Measurements from ENCODE around the gene UBE2O.

The UBE2O gene

DNA sequence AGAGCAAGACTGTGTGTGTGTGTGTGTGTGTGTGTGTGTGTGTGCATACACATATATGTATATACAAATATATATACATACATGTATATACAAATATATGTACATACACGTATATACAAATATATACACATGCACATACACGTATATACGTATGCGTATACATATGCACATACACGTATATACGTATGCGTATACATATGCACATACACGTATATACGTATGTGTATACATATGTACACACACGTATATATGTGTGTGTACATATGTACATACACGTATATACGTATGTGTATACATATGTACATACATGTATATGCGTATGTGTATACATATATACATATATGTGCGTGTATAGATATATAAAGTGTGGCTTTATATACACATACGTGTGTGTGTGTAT lies 37.2 kb downstream of the UBE2O start:
- no peak for DNase-seq (ENCODE audit: low read depth)
- TF ChIP-seq, protein P1, sequence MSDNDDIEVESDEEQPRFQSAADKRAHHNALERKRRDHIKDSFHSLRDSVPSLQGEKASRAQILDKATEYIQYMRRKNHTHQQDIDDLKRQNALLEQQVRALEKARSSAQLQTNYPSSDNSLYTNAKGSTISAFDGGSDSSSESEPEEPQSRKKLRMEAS (IDR thresholded peaks at IDR 0.05; ENCODE audit: low read depth, low read length), result no peak
- TF ChIP-seq POLR2A (IDR thresholded peaks at IDR 0.05; ENCODE audit: extremely low read depth, insufficient read length) (no peak), MYC (IDR thresholded peaks at IDR 0.05; ENCODE audit: low read depth, low read length) (no peak)
- TF ChIP-seq, protein P2, sequence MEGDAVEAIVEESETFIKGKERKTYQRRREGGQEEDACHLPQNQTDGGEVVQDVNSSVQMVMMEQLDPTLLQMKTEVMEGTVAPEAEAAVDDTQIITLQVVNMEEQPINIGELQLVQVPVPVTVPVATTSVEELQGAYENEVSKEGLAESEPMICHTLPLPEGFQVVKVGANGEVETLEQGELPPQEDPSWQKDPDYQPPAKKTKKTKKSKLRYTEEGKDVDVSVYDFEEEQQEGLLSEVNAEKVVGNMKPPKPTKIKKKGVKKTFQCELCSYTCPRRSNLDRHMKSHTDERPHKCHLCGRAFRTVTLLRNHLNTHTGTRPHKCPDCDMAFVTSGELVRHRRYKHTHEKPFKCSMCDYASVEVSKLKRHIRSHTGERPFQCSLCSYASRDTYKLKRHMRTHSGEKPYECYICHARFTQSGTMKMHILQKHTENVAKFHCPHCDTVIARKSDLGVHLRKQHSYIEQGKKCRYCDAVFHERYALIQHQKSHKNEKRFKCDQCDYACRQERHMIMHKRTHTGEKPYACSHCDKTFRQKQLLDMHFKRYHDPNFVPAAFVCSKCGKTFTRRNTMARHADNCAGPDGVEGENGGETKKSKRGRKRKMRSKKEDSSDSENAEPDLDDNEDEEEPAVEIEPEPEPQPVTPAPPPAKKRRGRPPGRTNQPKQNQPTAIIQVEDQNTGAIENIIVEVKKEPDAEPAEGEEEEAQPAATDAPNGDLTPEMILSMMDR (IDR thresholded peaks at IDR 0.05; ENCODE audit: low read depth, low read length), result no peak
- no peak overlapping the region for H3K4me3 ChIP-seq (ENCODE audit: low read depth, low read length)

DNA sequence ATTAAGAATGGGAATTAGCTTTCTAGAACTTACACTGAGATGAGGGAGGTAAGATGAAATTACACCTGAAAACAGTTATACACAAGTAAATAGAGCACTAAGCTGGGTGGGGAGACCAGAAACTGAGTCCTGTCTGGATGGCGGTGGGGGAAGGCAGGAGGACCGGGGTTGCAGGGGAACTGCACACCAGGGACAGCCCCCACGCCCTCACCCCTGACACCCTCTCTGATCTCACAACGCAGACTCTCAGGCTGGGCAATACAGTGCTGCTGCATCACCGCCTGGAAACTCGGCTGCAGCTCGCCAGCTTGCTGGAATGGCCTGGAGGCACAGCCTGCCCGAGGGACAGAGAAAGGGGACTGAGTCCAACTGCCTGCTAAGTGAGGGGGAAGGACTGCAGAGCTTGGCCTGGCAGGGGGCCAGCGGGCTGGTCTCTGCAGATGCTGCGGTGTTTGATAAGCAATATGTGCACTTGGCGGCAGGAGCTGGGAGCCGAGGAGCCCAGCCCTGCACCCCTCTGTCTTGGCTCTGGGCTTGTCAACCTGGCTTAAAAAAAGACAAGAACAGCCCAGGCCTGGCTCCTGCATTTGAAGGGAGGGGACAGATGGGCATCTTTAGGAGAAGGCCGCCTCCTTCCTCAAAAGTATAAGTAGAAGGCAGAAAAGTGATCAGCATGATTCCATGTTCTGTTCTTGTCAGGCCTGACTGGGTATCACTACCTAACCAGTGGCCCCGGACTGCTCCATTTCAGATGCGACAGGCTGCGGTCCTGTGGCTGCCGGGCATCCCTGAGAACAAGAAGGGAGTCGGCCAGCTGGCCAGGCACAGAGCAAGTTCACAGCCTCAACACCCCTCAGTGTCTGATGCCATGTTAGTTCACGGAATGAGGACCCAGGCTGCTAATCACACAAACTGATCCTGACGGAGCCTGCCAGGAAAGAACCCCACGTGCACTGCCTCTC lies 38.3 kb downstream of the UBE2O start:
- H3K4me3 ChIP-seq (ENCODE audit: low read depth, low read length), result no peak overlapping the region
- no peak for DNase-seq (ENCODE audit: low read depth)
- TF ChIP-seq POLR2A (IDR thresholded peaks at IDR 0.05; ENCODE audit: extremely low read depth, insufficient read length) (no peak), MYC (IDR thresholded peaks at IDR 0.05; ENCODE audit: low read depth, low read length) (no peak)
- TF ChIP-seq, protein P2 (IDR thresholded peaks at IDR 0.05; ENCODE audit: low read depth, low read length), result no peak
- TF ChIP-seq, protein P1 (IDR thresholded peaks at IDR 0.05; ENCODE audit: low read depth, low read length), result no peak

DNA sequence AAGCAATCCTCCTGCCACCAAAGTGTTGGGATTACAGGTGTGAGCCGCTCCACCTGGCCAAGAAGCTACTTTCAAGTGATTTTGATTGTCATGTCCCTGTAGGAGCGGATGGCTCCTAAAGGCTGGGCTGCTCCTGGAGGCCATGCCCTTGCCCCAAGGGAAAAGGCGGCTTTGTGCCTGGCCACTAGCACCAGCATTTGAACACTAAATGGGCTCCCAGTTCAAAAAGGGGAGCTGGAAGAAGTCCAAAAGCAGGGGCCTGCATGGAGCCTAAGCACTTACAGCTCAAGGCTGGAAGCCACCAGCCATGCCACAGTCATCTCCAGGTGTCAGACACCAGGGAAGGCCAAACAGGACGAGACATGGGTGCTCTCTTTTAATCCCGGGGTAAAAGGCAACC lies 41.7 kb downstream of the UBE2O start:
- TF ChIP-seq, protein P1 (IDR thresholded peaks at IDR 0.05; ENCODE audit: low read depth, low read length), result no peak
- no peak for TF ChIP-seq MYC (IDR thresholded peaks at IDR 0.05; ENCODE audit: low read depth, low read length)
- TF ChIP-seq POLR2A (IDR thresholded peaks at IDR 0.05; ENCODE audit: extremely low read depth, insufficient read length), result no peak
- TF ChIP-seq, protein P2 (IDR thresholded peaks at IDR 0.05; ENCODE audit: low read depth, low read length), result no peak
- DNase-seq (ENCODE audit: low read depth), result no peak

DNA sequence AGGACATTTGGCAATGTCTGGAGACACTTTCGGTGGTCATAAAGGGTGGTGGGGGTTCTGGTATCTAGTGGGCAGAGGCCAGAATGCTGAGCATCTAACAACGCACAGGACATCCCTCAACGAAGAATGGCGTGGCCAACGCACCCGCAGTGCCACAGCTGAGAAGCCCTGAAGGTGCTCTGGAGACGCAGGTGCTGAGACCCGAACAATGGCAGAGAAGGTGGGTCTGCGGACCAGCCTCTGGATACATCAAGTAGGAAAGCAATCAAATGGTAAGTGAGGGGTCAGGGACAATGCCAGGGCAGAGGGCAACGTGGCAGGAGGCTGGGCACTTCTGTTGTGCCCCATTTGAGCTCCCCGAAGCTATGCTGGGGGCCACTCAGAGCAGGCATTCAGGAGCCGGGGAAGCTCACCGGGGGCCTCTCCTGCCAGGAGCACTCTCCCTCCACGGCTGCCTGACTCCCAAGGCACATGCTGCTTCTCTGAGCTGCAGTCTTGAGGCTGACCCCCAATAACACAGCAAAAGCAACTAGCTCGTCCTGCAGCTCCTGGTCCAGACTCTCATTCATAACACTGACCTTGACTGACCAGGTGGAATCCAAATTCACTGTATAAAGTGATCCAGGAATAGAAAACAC lies 42.5 kb downstream of the UBE2O start:
- no peak for DNase-seq (ENCODE audit: low read depth)
- H3K4me3 ChIP-seq (ENCODE audit: low read depth, low read length), result no peak overlapping the region
- TF ChIP-seq, protein P2 (IDR thresholded peaks at IDR 0.05; ENCODE audit: low read depth, low read length), result no peak
- no peak for TF ChIP-seq MYC (IDR thresholded peaks at IDR 0.05; ENCODE audit: low read depth, low read length)
- no peak for TF ChIP-seq POLR2A (IDR thresholded peaks at IDR 0.05; ENCODE audit: extremely low read depth, insufficient read length)
- TF ChIP-seq, protein P1 (IDR thresholded peaks at IDR 0.05; ENCODE audit: low read depth, low read length), result no peak

More for the DNA sequence above, 41.7 kb downstream of the UBE2O start:
- no peak overlapping the region for H3K4me3 ChIP-seq (ENCODE audit: low read depth, low read length)

DNA sequence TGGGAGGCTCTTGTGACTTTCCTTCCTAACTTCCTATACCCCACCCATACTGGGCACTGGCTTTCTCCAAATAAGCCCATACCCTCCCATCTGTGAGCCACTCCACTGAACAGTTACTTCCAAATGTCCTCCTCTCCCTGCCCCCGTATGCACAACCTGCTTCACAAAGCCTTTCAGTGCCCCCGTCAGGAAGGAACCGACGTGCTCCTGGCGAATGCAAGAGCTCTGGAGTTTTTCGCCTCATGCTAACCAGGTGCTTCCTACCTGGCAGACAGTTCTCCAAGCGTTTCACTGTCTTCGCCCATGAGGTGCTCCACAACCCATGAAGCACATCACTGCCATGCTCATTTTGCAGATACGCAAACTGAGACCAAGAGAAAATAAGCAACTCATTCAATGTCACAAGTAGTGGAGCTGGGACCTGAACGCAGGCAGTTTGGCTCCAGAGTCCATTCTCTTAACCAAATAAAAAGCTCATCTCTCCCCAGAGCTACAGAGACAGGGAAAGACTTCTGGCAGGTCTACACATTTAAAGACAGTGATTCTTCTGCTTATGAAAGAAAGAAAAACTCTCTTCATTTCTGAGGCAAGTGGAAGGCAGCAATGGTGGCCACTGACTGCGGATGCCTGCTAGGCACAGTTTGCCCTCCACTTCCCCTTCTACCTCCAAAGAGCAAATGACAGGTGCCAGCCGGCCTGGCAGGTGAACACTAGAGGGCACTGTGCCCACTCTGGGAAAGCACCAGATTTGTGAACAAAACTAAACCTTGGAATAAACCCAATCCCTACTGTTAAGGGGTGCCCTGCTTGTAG lies 44.7 kb downstream of the UBE2O start:
- DNase-seq (ENCODE audit: low read depth), result peak; percentile 70
- TF ChIP-seq, protein P1 (IDR thresholded peaks at IDR 0.05; ENCODE audit: low read depth, low read length), result no peak
- TF ChIP-seq, protein P2 (IDR thresholded peaks at IDR 0.05; ENCODE audit: low read depth, low read length), result peak; percentile 81
- no peak overlapping the region for H3K4me3 ChIP-seq (ENCODE audit: low read depth, low read length)
